GM12864 (cell line): ENCODE data around the gene FAF1.

Experiments used
- DNase-seq: peaks from one replicate; pipeline ENCODE4 v3.0.0-alpha.2; 2011; ENCODE audit warnings: low read depth
- H3K4me3 ChIP-seq: 2 replicates; pipeline ENCODE4 v1.5.1; 2011; ENCODE audit warnings: mild to moderate bottlenecking, low read depth, low read length, control low read depth
- TF ChIP-seq, protein P1 (sequence below): IDR thresholded peaks from 2 replicates; pipeline ENCODE4 v1.5.1; 2011; ENCODE audit warnings: low read depth, mild to moderate bottlenecking, moderate library complexity, low read length, control low read depth, inconsistent platforms; ENCODE audit errors: missing control alignments

The FAF1 gene

GRCh38 chr1:50847303-50847702, 112.8 kb downstream of the FAF1 start:
- TF ChIP-seq, protein P1, sequence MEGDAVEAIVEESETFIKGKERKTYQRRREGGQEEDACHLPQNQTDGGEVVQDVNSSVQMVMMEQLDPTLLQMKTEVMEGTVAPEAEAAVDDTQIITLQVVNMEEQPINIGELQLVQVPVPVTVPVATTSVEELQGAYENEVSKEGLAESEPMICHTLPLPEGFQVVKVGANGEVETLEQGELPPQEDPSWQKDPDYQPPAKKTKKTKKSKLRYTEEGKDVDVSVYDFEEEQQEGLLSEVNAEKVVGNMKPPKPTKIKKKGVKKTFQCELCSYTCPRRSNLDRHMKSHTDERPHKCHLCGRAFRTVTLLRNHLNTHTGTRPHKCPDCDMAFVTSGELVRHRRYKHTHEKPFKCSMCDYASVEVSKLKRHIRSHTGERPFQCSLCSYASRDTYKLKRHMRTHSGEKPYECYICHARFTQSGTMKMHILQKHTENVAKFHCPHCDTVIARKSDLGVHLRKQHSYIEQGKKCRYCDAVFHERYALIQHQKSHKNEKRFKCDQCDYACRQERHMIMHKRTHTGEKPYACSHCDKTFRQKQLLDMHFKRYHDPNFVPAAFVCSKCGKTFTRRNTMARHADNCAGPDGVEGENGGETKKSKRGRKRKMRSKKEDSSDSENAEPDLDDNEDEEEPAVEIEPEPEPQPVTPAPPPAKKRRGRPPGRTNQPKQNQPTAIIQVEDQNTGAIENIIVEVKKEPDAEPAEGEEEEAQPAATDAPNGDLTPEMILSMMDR, result no peak
- DNase-seq, result no peak
- no peak overlapping the region for H3K4me3 ChIP-seq

DNA sequence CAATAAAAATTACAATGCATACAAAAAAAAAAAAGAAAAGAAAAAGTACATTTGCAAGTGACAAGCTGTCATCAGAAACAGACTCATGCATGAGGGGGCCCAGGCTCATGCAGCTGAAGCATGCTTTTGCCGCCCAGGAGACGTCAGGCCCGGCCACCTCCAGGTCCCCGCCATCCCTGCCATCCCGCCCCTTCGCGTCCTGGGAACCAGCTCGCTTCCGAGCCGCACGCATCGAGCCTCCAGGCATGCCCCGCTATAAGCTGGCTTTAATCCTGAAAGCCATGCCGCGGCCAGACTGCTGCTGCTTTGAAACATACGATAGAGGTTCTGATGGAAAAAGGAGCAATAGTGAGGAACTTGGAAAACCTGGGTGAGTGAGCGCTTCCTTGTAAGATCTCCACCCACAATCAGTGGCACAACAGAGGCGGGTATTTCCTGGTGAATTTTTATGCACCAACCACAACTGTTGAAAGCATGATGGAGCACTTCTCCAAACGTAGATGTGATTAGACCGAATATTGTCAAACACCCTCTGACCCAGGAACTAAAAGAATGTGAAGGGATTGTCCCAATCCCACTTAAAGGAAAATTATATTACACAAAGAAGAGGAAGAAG, 113.7 kb downstream of the FAF1 start:
- DNase-seq, result no peak
- no peak overlapping the region for H3K4me3 ChIP-seq
- TF ChIP-seq, protein P1, result no peak

- no peak for DNase-seq
- TF ChIP-seq, protein P1, result no peak
- no peak overlapping the region for H3K4me3 ChIP-seq
Measured at GRCh38 chr1:50841791-50842387, 118.2 kb downstream of the FAF1 start.

- TF ChIP-seq, protein P1, result no peak
- DNase-seq, result no peak
- no peak overlapping the region for H3K4me3 ChIP-seq
Measured at GRCh38 chr1:50836117-50836516, 124.0 kb downstream of the FAF1 start.

DNA sequence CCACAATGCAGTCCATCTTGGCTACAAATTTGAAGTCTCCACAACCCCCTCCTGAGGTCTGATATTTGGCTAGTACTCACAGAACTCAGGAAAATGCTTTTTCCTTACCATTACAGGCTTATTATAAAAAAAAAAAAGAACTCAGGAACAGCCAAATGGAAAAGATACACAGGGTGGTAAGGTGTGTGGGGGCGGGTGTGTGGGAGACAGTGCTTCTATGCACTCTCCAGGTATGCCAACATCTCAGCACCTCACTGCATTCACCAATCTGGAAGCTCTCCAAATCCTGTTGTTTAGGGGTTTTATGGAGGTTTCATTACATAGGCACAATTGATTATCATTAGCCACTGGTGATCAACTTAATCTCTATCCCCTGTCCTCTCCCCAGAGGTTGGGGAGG, 126.9 kb downstream of the FAF1 start:
- TF ChIP-seq, protein P1, result no peak
- DNase-seq, result no peak

DNA sequence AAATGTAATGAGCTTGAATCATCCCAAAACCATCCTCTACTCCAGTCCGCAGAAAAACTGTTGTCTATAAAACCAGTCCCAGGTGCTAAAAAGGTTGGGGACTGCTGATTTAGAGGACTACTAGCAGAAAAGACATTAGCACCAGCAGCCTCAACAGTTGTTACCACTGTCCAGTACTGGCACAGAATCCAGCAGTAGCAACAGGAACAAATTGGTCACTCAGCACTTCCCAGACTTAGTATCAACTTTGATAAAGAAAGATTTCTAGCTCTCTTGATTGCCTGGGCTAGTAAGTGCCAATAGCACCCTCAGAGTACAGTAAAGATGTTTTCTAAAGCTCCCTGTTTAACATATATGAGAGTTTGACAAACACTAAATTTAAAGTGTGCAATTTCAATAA, 127.9 kb downstream of the FAF1 start:
- DNase-seq, result no peak
- no peak overlapping the region for H3K4me3 ChIP-seq
- TF ChIP-seq, protein P1, result no peak

More for the DNA sequence above, 126.9 kb downstream of the FAF1 start:
- no peak overlapping the region for H3K4me3 ChIP-seq

DNA sequence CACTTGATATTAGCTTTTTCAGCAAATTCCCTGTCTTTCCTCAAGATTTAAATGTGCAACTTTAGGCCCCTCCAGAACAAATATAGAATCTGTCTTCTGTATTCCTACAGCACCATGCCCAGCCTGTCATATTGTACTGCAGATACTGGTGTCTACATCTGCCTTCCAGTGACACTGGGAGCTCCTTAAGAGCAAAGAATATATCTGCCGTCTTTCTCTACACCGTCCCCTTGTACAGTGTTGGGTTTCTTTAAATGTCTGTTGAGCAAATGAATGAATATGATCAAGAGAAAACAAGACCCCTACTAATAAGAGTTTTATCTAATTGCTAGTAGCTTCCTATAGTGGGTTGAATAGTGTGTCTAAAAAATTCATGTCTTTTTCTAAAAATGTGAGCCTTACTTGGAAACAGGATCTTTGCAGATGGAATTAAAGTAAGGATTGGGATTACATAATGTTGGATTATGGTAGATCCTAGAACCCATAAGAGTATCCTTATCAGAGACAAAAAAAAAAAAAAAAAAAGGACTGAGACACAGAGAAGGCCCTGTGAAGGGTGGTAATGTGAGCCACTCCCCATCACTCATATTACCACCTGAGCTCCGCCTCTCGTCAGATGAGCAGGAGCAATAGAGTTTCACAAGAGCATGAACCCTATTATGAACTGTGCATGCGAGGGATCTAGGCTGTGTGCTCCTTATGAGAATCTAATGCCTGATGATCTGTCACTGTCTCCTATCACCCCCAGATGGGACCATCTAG, 128.6 kb downstream of the FAF1 start:
- no peak for DNase-seq
- no peak overlapping the region for H3K4me3 ChIP-seq
- TF ChIP-seq, protein P1, result no peak
